ENCODE measurements around the gene ZNF132. TPM values are rescaled to one million over a fixed set of nuclear protein-coding genes. Genes with fewer than 3 reads are reported as not detected.

The ZNF132 gene
- total and polyA plus RNA-seq, 9 of the 15 experiments (the other 6 are each of a cell fraction or from before 2014, with no cell fraction given) = 0.03 to 0.42 (median 0.10) TPM; not detected in 5

GRCh38 chr19:58386576-58387337, 53.2 kb downstream of the ZNF132 start, which contains the start of gene RPS5 (continued):
- TF ChIP-seq ZNF277 (CRISPR knock-in tag; IDR thresholded peaks at IDR 0.05; ENCODE audit: borderline replicate concordance) (no peak), TAF1 (IDR thresholded peaks at IDR 0.05; ENCODE audit: control insufficient read depth, extremely low read depth, insufficient read depth, low read length, severe bottlenecking) (peak; percentile 98), POLR3A (IDR thresholded peaks at IDR 0.05; ENCODE audit: borderline replicate concordance, extremely low read depth, insufficient read depth, insufficient read length) (no peak), MED1 (CRISPR knock-in tag; IDR thresholded peaks at IDR 0.05; ENCODE audit: borderline replicate concordance) (no peak), SMC3 (conservative IDR thresholded peaks at IDR 0.05; ENCODE audit: insufficient read depth, low read depth, low read length) (0 out of 2 replicates have a peak, but pooled peaks have one; percentile 4), NCOA1 (IDR thresholded peaks at IDR 0.05; ENCODE audit: low read depth) (no peak), E2F1 (CRISPR knock-in tag; IDR thresholded peaks at IDR 0.05) (0 out of 2 replicates have a peak, but pooled peaks have one; percentile 46), USF1 (CRISPR knock-in tag; IDR thresholded peaks at IDR 0.05) (peak; percentile 77), TRIM28 (IDR thresholded peaks at IDR 0.05) (no peak), ZNF23 (CRISPR knock-in tag; IDR thresholded peaks at IDR 0.05) (no peak), NFRKB (IDR thresholded peaks at IDR 0.05; ENCODE audit: low read depth) (peak; percentile 89; the same call in 1 of the 2 replicates), BMI1 (IDR thresholded peaks at IDR 0.05; ENCODE audit: low read length) (no peak), TFAP4 (CRISPR knock-in tag; IDR thresholded peaks at IDR 0.05; ENCODE audit: borderline replicate concordance) (peak; percentile 71), BDP1 (IDR thresholded peaks at IDR 0.05; ENCODE audit: insufficient read depth, insufficient read length) (no peak), GATAD2A (IDR thresholded peaks at IDR 0.05) (no peak), ZNF263 (CRISPR knock-in tag; IDR thresholded peaks at IDR 0.05; ENCODE audit: borderline replicate concordance) (peak; percentile 75; the same call in 1 of the 2 replicates), CUX1 (CRISPR knock-in tag; IDR thresholded peaks at IDR 0.05) (peak; percentile 80; the same call in 1 of the 2 replicates)

Data from K562 (cell line).